Heart left ventricle (tissue), 16 donors: ENCODE results near the gene IGFBP5. TPM values are rescaled to one million over a fixed set of nuclear protein-coding genes. Genes with fewer than 3 reads are reported as not detected.

Experiments
- ATAC-seq, 4 donors: fragments of 200-7000 bp; cut with Tn5 transposase; one replicate each; pipeline ENCODE4 v1.9.1; 2020 to 2022; ENCODE audit warnings: moderate library complexity in 4 of 4, mild to moderate bottlenecking in 3 of 4, moderate number of reproducible peaks in 1 of 4
- DNase-seq, 5 donors: peaks; one replicate each; pipeline ENCODE4 v3.0.0-alpha.2; 2020
- H3K27ac ChIP-seq, 12 donors: fragments of 200-600 bp; sonication (generic) in 4 of 12; one replicate each; pipeline versions ENCODE4 v1.5.0 to v1.8.0; 2016 to 2022; ENCODE audit warnings: mild to moderate bottlenecking in 2 of 12
- H3K27me3 ChIP-seq, 9 donors: fragments of 200-600 bp; sonication (generic) in 2 of 9; one replicate each; pipeline versions ENCODE4 v1.5.1 to v1.8.0; 2016 to 2022; ENCODE audit warnings: mild to moderate bottlenecking in 3 of 9
- H3K36me3 ChIP-seq, 9 donors: fragments of 200-600 bp; sonication (generic) in 2 of 9; one replicate each; pipeline versions ENCODE4 v1.5.0 to v1.8.0; 2018 to 2022; ENCODE audit warnings: mild to moderate bottlenecking in 2 of 9
- H3K4me1 ChIP-seq, 12 donors: fragments of 200-600 bp; sonication (generic) in 4 of 12; one replicate each; pipeline versions ENCODE4 v1.5.0 to v1.8.0; 2016 to 2022; ENCODE audit warnings: mild to moderate bottlenecking in 3 of 12
- H3K4me3 ChIP-seq, 12 donors: fragments of 200-600 bp; sonication (generic) in 4 of 12; one replicate each; pipeline versions ENCODE4 v1.5.0 to v1.8.0; 2017 to 2022; ENCODE audit warnings: mild to moderate bottlenecking in 9 of 12, moderate library complexity in 4 of 12
- H3K9me3 ChIP-seq, 12 donors: fragments of 200-600 bp; sonication (generic) in 4 of 12; one replicate each; pipeline versions ENCODE4 v1.5.0 to v1.8.0; 2016 to 2022; ENCODE audit warnings: mild to moderate bottlenecking in 1 of 12
- CTCF ChIP-seq, 12 donors: fragments of 200-600 bp; sonication (generic) in 4 of 12; IDR thresholded peaks; one replicate each; pipeline versions ENCODE4 v1.5.0 to v1.8.0; 2018 to 2022; ENCODE audit warnings: antibody characterized with exemption in 12 of 12, mild to moderate bottlenecking in 5 of 12
- POLR2A ChIP-seq, 2 donors: fragments of 450-650 bp; IDR thresholded peaks; one replicate each; pipeline ENCODE4 v1.6.1; 2017; ENCODE audit warnings: antibody characterized with exemption in 2 of 2, mild to moderate bottlenecking in 2 of 2, moderate library complexity in 2 of 2
- WGBS, 4 donors: extraction: QIAGEN DNeasy Blood & Tissue Kit in 2 of 4; methylation state at CpG; one replicate each; pipeline versions ENCODE4 v1.1.5 to v1.1.7; 2013 to 2018; 5-methylcytosine and 5-hydroxymethylcytosine counted together
- intact Hi-C, 10 donors: fragments of 100-400 bp; cut with DNase I; formaldehyde crosslinking; loops; one replicate each; pipeline versions ENCODE4 v1.11.1 to v1.14.2; 2022
- polyA plus RNA-seq, 2 donors: library from polyadenylated mRNA; stranded (reverse); fragments of 200-250 nt; gene quantifications; one replicate each; pipeline ENCODE4 v1.2.3, GENCODE V29; 2013
- total RNA-seq, 9 donors: library from RNA; depleted of rRNA in 2 of 9; stranded (reverse); fragments of >200 nt in 2 of 9; fragmentation: NEBNext Ultra II Directional in 3 of 9; extraction: Animal tissue kit (Norgen Biotek cat#: 25700) in 3 of 9; gene quantifications; one replicate each; pipeline versions ENCODE4 v1.1.0 to v1.2.4, GENCODE V29; 2016 to 2023
- donor health status: ischemic (EF 13 %, LVEDD 7.1; RV severe dilation, severe dysfunction).
- donor health status: healthy with polysubstance abuse.
- donor health status: DM: no; HTN: yes; CAD: no.
- donor health status: DM: no; HTN: no; CAD: no.
- donor health status: ischemic (EF 25% LVEDD 6.9; RV normal size, moderate dysfunction).
- donor health status: ischemic (EF 25% LVEDD 5.7; RV mildly dilated, moderate dysfunction).
- donor health status: healthy.
- donor health status: DM: yes; HTN: yes; CAD: no.
- donor health status: ischemic (EF 35%, LVEDD 5.7; RV mildly dilated, moderate dysfunction).
- donor health status: nonischemic (EF 11% LVEDD 7.7; RV severe dilation, severe dysfunction).
- donor health status: DM: yes; HTN: yes; CAD: no.
- donor health status: PGD.
- donor health status: ischemic (EF 29% LVEDD 5.4; RV normal size, mild dysfunction).
- donor health status: nonischemic (EF 23%, LVEDD 6.1; RV moderate dilation, normal function).

Gene IGFBP5
- total and polyA plus RNA-seq, 11 donors, result 58.2 to 441 (median 129) TPM

GRCh38 chr2:216730871-216731270 is 35.5 kb upstream of the IGFBP5 start:
- Histone ChIP-seq H3K27ac (no peak overlapping the region), H3K27me3 (no peaks in the 10 kb centered on the region), H3K4me3 (no peak overlapping the region), H3K9me3 (no peaks in the 10 kb centered on the region), H3K36me3 (no peaks in the 10 kb centered on the region), H3K4me1 (peaks cover 0 to 12% (median 2%) of the 10 kb centered on the region in 12 donors)
- no peak for DNase-seq
- WGBS, 4 donors, result 83 to 89% (median 87%) methylated on average over 5 of the region's 5 CpGs
- TF ChIP-seq POLR2A (IDR thresholded peaks at IDR 0.05), result no peak
- no peak for TF ChIP-seq CTCF (IDR thresholded peaks at IDR 0.05)
- intact Hi-C loops, result no loop called here
- ATAC-seq, result no peak

- TF ChIP-seq POLR2A (IDR thresholded peaks at IDR 0.05) (no peak), CTCF (IDR thresholded peaks at IDR 0.05) (no peak)
- 89 to 93% (median 92%) methylated on average over 7 to 8 of the region's 8 CpGs for WGBS, 4 donors
- no peak overlapping the region for H3K4me3 ChIP-seq
- no peaks in the 10 kb centered on the region for H3K36me3 ChIP-seq
- H3K27ac ChIP-seq, result no peak overlapping the region
- ATAC-seq, result no peak
- no peak for DNase-seq
- peaks cover 0 to 5% (median 0%) of the 10 kb centered on the region in 12 donors for H3K4me1 ChIP-seq
- peaks cover 0 to 2% (median 0%) of the 10 kb centered on the region in 9 donors for H3K27me3 ChIP-seq
- intact Hi-C loops, result no loop called here
- H3K9me3 ChIP-seq, result no peaks in the 10 kb centered on the region
These were observed 32.2 kb upstream of the IGFBP5 start for GRCh38 chr2:216727346-216728122.

- Histone ChIP-seq H3K36me3 (no peaks in the 10 kb centered on the region), H3K4me1 (peaks cover 0 to 5% (median 0%) of the 10 kb centered on the region in 12 donors), H3K4me3 (no peak overlapping the region), H3K27ac (no peak overlapping the region), H3K9me3 (no peaks in the 10 kb centered on the region), H3K27me3 (peaks cover 0 to 3% (median 0%) of the 10 kb centered on the region in 9 donors)
- DNase-seq (no peak), ATAC-seq (no peak)
- intact Hi-C loops, result no loop called here
- WGBS, 4 donors, result 95 to 97% (median 96%) methylated on average over 5 of the region's 5 CpGs
- no peak for TF ChIP-seq CTCF (IDR thresholded peaks at IDR 0.05)
These were observed 28.8 kb upstream of the IGFBP5 start for GRCh38 chr2:216724190-216724589.

- Histone ChIP-seq H3K36me3 (no peaks in the 10 kb centered on the region), H3K27ac (no peak overlapping the region), H3K27me3 (peaks cover 0 to 3% (median 0%) of the 10 kb centered on the region in 9 donors), H3K4me1 (peaks cover 0 to 7% (median 0%) of the 10 kb centered on the region in 12 donors), H3K4me3 (no peak overlapping the region), H3K9me3 (no peaks in the 10 kb centered on the region)
- ATAC-seq (no peak), DNase-seq (no peak)
- intact Hi-C loops, result no loop called here
- no peak for TF ChIP-seq POLR2A (IDR thresholded peaks at IDR 0.05)
- TF ChIP-seq CTCF (IDR thresholded peaks at IDR 0.05), result no peak
- 94 to 100% (median 99%) methylated on average over 1 of the region's 1 CpG for WGBS, 4 donors
These were observed 25.8 kb upstream of the IGFBP5 start for GRCh38 chr2:216721141-216721540.
